ENCODE measurements around the gene PTCH1.

GRCh38 chr9:95503369-95503768 lies 13.4 kb downstream of the PTCH1 start:
- TF ChIP-seq, protein P1, sequence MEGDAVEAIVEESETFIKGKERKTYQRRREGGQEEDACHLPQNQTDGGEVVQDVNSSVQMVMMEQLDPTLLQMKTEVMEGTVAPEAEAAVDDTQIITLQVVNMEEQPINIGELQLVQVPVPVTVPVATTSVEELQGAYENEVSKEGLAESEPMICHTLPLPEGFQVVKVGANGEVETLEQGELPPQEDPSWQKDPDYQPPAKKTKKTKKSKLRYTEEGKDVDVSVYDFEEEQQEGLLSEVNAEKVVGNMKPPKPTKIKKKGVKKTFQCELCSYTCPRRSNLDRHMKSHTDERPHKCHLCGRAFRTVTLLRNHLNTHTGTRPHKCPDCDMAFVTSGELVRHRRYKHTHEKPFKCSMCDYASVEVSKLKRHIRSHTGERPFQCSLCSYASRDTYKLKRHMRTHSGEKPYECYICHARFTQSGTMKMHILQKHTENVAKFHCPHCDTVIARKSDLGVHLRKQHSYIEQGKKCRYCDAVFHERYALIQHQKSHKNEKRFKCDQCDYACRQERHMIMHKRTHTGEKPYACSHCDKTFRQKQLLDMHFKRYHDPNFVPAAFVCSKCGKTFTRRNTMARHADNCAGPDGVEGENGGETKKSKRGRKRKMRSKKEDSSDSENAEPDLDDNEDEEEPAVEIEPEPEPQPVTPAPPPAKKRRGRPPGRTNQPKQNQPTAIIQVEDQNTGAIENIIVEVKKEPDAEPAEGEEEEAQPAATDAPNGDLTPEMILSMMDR (IDR thresholded peaks at IDR 0.05 in 4 of 5, conservative IDR thresholded peaks at IDR 0.05 in 1 of 5) = no peak
- no peak for TF ChIP-seq POLR2A (IDR thresholded peaks at IDR 0.05)
